ENCODE data around the gene FLT4. TPM values are rescaled to one million over a fixed set of nuclear protein-coding genes. Genes with fewer than 3 reads are reported as not detected.

The FLT4 gene
- total RNA-seq, 6 experiments from 2014 or later = not detected

DNA sequence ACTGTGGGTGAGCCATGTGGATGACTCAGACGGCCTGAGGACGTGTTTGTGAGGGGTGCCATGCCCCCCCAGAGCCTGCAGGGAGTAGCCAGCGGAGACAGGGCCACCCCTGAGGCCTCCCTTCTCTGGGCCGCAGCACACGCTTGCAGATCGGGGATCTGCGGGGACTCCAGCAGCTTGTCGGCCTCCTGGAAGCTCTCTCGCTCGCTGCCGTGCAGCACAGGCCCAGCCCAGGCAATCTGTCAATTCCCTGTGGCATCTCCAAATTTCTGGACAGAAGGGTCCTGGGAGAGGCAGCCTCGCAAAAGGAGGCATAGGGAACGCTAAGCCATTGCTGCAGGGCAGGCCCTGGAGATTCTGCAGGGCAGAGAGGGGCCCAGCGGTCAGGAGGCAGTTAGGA is 21.2 kb downstream of the FLT4 start:
- peaks cover 13% of the 10 kb centered on the region for H3K9me3 Mint-ChIP-seq
- no peaks in the 10 kb centered on the region for H3K36me3 Mint-ChIP-seq (ENCODE audit: low read depth)
- no peaks in the 10 kb centered on the region for H3K4me1 Mint-ChIP-seq (ENCODE audit: low read depth)
- H3K27me3 Mint-ChIP-seq (ENCODE audit: insufficient read depth) = peaks cover 4% of the 10 kb centered on the region
- H3K4me3 Mint-ChIP-seq = no peak overlapping the region
- no peak for DNase-seq
- no peak for TF ChIP-seq CTCF (IDR thresholded peaks at IDR 0.05)
- no peak overlapping the region for H3K27ac Mint-ChIP-seq

- no peak for TF ChIP-seq CTCF (IDR thresholded peaks at IDR 0.05)
- Mint-ChIP-seq H3K4me3 (no peak overlapping the region), H3K27me3 (ENCODE audit: insufficient read depth) (peaks cover 3% of the 10 kb centered on the region; the same call in 1 of the 2 replicates), H3K36me3 (ENCODE audit: low read depth) (no peaks in the 10 kb centered on the region), H3K27ac (no peak overlapping the region), H3K4me1 (ENCODE audit: low read depth) (no peaks in the 10 kb centered on the region), H3K9me3 (peaks cover 9% of the 10 kb centered on the region)
- DNase-seq = no peak
These were observed 21.8 kb downstream of the FLT4 start for GRCh38 chr5:180627386-180628120.

GRCh38 chr5:180626661-180627385 is 22.6 kb downstream of the FLT4 start:
- Mint-ChIP-seq H3K4me1 (ENCODE audit: low read depth) (no peaks in the 10 kb centered on the region), H3K4me3 (no peak overlapping the region), H3K27me3 (ENCODE audit: insufficient read depth) (peaks cover 3% of the 10 kb centered on the region; the same call in 1 of the 2 replicates), H3K27ac (no peak overlapping the region), H3K36me3 (ENCODE audit: low read depth) (no peaks in the 10 kb centered on the region), H3K9me3 (peaks cover 15% of the 10 kb centered on the region)
- no peak for DNase-seq
- TF ChIP-seq CTCF (IDR thresholded peaks at IDR 0.05) = no peak

GRCh38 chr5:180625791-180626660 is 23.4 kb downstream of the FLT4 start:
- no peaks in the 10 kb centered on the region for H3K36me3 Mint-ChIP-seq (ENCODE audit: low read depth)

More at GRCh38 chr5:180625791-180626660, 23.4 kb downstream of the FLT4 start:
- no peak for TF ChIP-seq CTCF (IDR thresholded peaks at IDR 0.05)
- H3K9me3 Mint-ChIP-seq = peaks cover 16% of the 10 kb centered on the region
- H3K4me1 Mint-ChIP-seq (ENCODE audit: low read depth) = no peaks in the 10 kb centered on the region
- H3K27me3 Mint-ChIP-seq (ENCODE audit: insufficient read depth) = peaks cover 3% of the 10 kb centered on the region; the same call in 1 of the 2 replicates
- H3K4me3 Mint-ChIP-seq = no peak overlapping the region
- H3K27ac Mint-ChIP-seq = no peak overlapping the region
- no peak for DNase-seq
